CD4-positive, CD25-positive, alpha-beta regulatory T cell (primary cell): ENCODE data around the gene ZNF662. TPM values are rescaled to one million over a fixed set of nuclear protein-coding genes. Genes with fewer than 3 reads are reported as not detected.

Experiments
- ATAC-seq, 2 donors: fragments of 150-1000 bp; cut with Tn5 transposase; one replicate each; pipeline ENCODE4 v1.10.0; 2021; ENCODE audit warnings: low read depth in 2 of 2, moderate number of reproducible peaks in 2 of 2, moderate library complexity in 1 of 2
- DNase-seq, 3 donors: peaks; one replicate each; pipeline versions ENCODE4 v3.0.0 to v3.0.0-alpha.2; 2012 to 2022; ENCODE audit warnings: mixed read lengths in 1 of 3
- H3K27ac ChIP-seq: one replicate; pipeline ENCODE4 v1.7.0; 2013; ENCODE audit warnings: mild to moderate bottlenecking, low read length; ENCODE audit not compliant: insufficient read depth, poor library complexity, severe bottlenecking
- H3K27me3 ChIP-seq: one replicate; pipeline ENCODE4 v1.7.0; 2013; ENCODE audit warnings: low read length; ENCODE audit not compliant: control insufficient read depth, insufficient read depth
- H3K36me3 ChIP-seq: one replicate; pipeline ENCODE4 v1.7.0; 2013; ENCODE audit warnings: mild to moderate bottlenecking, low read length, moderate library complexity; ENCODE audit not compliant: control insufficient read depth, insufficient read depth
- H3K4me1 ChIP-seq: 2 replicates; pipeline ENCODE4 v1.7.0; 2013; ENCODE audit warnings: mild to moderate bottlenecking, low read length; ENCODE audit not compliant: insufficient read depth, control insufficient read depth, poor library complexity, severe bottlenecking
- H3K4me3 ChIP-seq: one replicate; pipeline ENCODE4 v1.7.0; 2013; ENCODE audit warnings: low read depth, mild to moderate bottlenecking, low read length, moderate library complexity
- H3K9me3 ChIP-seq, 2 experiments: 1 replicate in 1 of 2; 2 replicates in 1 of 2; pipeline ENCODE4 v1.7.0; 2013; ENCODE audit warnings: low read length in 2 of 2, mild to moderate bottlenecking in 1 of 2, moderate library complexity in 1 of 2; ENCODE audit not compliant: control insufficient read depth in 2 of 2
- H3K27ac Mint-ChIP-seq, 3 donors: one replicate each; pipeline ENCODE4 v1.8.0; 2020 to 2022; ENCODE audit warnings: mild to moderate bottlenecking in 3 of 3, mixed read lengths in 3 of 3, moderate library complexity in 2 of 3
- H3K27me3 Mint-ChIP-seq: one replicate; pipeline ENCODE4 v1.8.0; 2022; ENCODE audit warnings: mild to moderate bottlenecking, mixed read lengths
- H3K36me3 Mint-ChIP-seq: one replicate; pipeline ENCODE4 v1.8.0; 2020; ENCODE audit warnings: mixed read lengths
- H3K4me1 Mint-ChIP-seq, 4 donors: one replicate each; pipeline ENCODE4 v1.8.0; 2020 to 2022; ENCODE audit warnings: mixed read lengths in 4 of 4, mild to moderate bottlenecking in 1 of 4
- H3K4me3 Mint-ChIP-seq, 4 donors: one replicate each; pipeline ENCODE4 v1.8.0; 2020 to 2022; ENCODE audit warnings: mild to moderate bottlenecking in 4 of 4, mixed read lengths in 4 of 4, moderate library complexity in 3 of 4
- H3K9me3 Mint-ChIP-seq, 7 donors: one replicate each; pipeline ENCODE4 v1.8.0; 2020 to 2022; ENCODE audit warnings: mixed read lengths in 7 of 7, mild to moderate bottlenecking in 3 of 7, moderate library complexity in 2 of 7
- polyA plus RNA-seq, 4 donors: library from polyadenylated mRNA; unstranded; fragments of 300-500 nt; fragmentation: Illumina TruSeq; gene quantifications; one replicate each; pipeline ENCODE4 v1.2.3, GENCODE V29; 2021
- total RNA-seq: library from RNA; stranded (reverse); gene quantifications from one replicate; pipeline ENCODE4 v1.2.3, GENCODE V29; 2022

Gene ZNF662
- total and polyA plus RNA-seq, 5 donors from 2014 or later: 0.41 to 1.3 (median 0.72) TPM

DNA sequence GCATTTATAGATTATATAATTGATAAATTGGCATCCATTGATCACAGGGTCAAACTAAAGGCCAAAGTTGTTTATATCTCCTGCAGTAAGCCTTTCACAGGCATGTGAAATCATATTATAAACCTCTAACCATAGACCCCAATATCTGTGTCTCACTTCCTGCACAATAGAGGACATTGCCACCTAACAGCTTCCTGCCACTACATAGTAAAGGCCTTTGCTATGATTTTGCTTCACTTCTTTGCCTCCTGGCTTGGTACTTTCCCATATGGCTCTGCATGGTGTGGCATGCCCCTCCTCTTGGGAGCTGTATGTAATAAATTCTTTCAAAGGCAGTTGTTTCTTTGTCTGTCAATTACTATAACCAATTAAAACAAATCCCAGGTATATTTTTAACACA is 20.4 kb downstream of the ZNF662 start:
- peaks cover 3% of the 10 kb centered on the region for H3K36me3 Mint-ChIP-seq
- H3K27me3 Mint-ChIP-seq: no peaks in the 10 kb centered on the region
- no peaks in the 10 kb centered on the region for H3K4me1 ChIP-seq
- peaks cover 5 to 15% (median 9%) of the 10 kb centered on the region in 4 donors for H3K4me1 Mint-ChIP-seq
- no peak overlapping the region for H3K4me3 Mint-ChIP-seq
- H3K27ac ChIP-seq: no peak overlapping the region
- no peak overlapping the region for H3K4me3 ChIP-seq
- peaks cover 0 to 8% (median 6%) of the 10 kb centered on the region in 7 donors for H3K9me3 Mint-ChIP-seq
- peaks cover 0 to 3% of the 10 kb centered on the region in 2 experiments for H3K9me3 ChIP-seq
- DNase-seq: no peak
- peak overlapping the region in 2 of 3 donors; percentile 20 to 42 for H3K27ac Mint-ChIP-seq
- no peaks in the 10 kb centered on the region for H3K27me3 ChIP-seq
- H3K36me3 ChIP-seq: no peaks in the 10 kb centered on the region
- peak; percentile 37 to 50 for ATAC-seq

DNA sequence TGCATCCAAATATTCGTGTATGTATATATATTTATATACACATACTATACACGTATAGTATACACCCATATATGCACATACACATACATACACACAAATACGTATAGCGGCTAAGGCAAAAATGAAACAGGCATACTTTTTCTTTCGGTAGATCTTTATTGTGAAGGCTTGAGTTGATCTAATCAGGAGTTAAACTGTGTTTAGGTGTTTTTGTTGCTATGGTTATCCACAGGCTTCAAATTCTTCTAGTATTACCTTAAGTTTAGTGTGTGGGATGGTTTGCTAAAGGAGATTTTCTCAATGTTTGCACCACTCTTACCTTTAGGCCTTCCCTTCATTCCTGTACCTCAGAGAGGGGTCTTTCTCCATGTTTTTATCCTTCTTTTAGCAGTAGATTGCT is 28.2 kb downstream of the ZNF662 start:
- Mint-ChIP-seq H3K4me3 (no peak overlapping the region), H3K4me1 (peaks cover 6 to 36% (median 25%) of the 10 kb centered on the region in 4 donors), H3K27me3 (peaks cover 12% of the 10 kb centered on the region), H3K9me3 (peaks cover 0 to 3% (median 0%) of the 10 kb centered on the region in 7 donors), H3K36me3 (peaks cover 3% of the 10 kb centered on the region), H3K27ac (no peak overlapping the region)
- Histone ChIP-seq H3K9me3 (no peaks in the 10 kb centered on the region), H3K4me1 (peaks cover 15% of the 10 kb centered on the region), H3K4me3 (no peak overlapping the region), H3K36me3 (no peaks in the 10 kb centered on the region), H3K27ac (no peak overlapping the region), H3K27me3 (no peaks in the 10 kb centered on the region)
- DNase-seq (no peak), ATAC-seq (no peak)

- ATAC-seq (no peak), DNase-seq (no peak)
- peaks cover 15% of the 10 kb centered on the region for H3K4me1 ChIP-seq
- Mint-ChIP-seq H3K36me3 (peaks cover 3% of the 10 kb centered on the region), H3K4me3 (peak overlapping the region in 1 of 4 donors; percentile 60), H3K4me1 (peaks cover 6 to 36% (median 25%) of the 10 kb centered on the region in 4 donors), H3K27me3 (peaks cover 12% of the 10 kb centered on the region), H3K9me3 (peaks cover 0 to 3% (median 0%) of the 10 kb centered on the region in 7 donors), H3K27ac (peak overlapping the region in 2 of 3 donors; percentile 21 to 43)
- no peaks in the 10 kb centered on the region for H3K27me3 ChIP-seq
- H3K4me3 ChIP-seq: no peak overlapping the region
- H3K9me3 ChIP-seq: no peaks in the 10 kb centered on the region
- no peaks in the 10 kb centered on the region for H3K36me3 ChIP-seq
- no peak overlapping the region for H3K27ac ChIP-seq
These were observed 29.0 kb downstream of the ZNF662 start for GRCh38 chr3:42934910-42935309.

- Mint-ChIP-seq H3K4me1 (peaks cover 6 to 36% (median 25%) of the 10 kb centered on the region in 4 donors), H3K27me3 (peaks cover 12% of the 10 kb centered on the region), H3K9me3 (peaks cover 0 to 3% (median 0%) of the 10 kb centered on the region in 7 donors), H3K4me3 (peak overlapping the region in 3 of 4 donors; percentile 1 to 72 (median 7)), H3K27ac (peak overlapping the region; percentile 4 to 43 (median 21)), H3K36me3 (peaks cover 3% of the 10 kb centered on the region)
- peak in 2 of 3 donors; percentile 26 to 73 for DNase-seq
- Histone ChIP-seq H3K27me3 (no peaks in the 10 kb centered on the region), H3K27ac (no peak overlapping the region), H3K4me1 (peaks cover 15% of the 10 kb centered on the region), H3K36me3 (no peaks in the 10 kb centered on the region), H3K4me3 (peak overlapping the region; percentile 61), H3K9me3 (no peaks in the 10 kb centered on the region)
- peak; percentile 68 to 84 for ATAC-seq
These were observed 29.5 kb downstream of the ZNF662 start for GRCh38 chr3:42935472-42935871.

DNA sequence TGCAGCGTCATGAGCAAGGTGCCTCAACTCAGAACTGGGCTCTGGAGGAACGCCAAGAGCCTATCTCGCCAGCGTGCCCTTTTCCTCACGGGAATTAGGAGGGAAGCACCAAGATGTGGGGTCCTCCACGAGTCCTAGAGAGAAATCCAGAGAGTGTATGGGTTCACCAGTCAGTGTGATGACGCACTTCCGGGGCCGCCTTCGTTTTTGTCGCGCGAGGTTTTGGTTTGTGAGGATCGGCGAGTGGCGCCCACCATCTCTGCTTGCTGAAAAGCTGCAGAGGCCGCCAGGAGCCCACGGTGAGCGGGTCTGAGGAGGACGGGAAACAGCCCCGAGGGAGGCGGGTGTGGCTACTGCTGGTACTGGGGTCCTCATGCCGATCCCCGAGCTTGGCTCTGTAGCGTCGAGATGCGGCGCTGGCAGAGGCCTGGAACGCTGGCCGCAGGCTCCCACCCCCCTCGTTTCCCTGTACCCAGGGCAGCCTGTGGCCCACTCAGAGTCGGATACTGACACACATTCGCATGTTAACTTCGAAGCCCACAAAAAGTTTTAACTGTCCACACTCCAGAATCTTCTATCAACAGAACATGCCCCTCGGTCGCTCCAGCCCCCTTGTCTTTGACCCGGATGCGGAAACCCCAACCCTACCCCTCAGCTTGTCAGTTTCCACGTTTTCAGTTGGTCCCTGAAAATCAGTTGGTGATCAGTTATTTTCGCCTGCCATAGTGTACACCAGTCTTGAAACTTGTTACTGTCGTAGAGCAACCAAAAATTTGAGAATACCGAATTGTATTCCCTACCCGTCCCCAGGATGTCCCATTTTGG is 30.4 kb downstream of the ZNF662 start:
- Mint-ChIP-seq H3K9me3 (peaks cover 0 to 3% (median 0%) of the 10 kb centered on the region in 7 donors), H3K27ac (peak overlapping the region; percentile 21 to 69 (median 50)), H3K4me1 (peaks cover 6 to 36% (median 24%) of the 10 kb centered on the region in 4 donors), H3K36me3 (no peaks in the 10 kb centered on the region), H3K27me3 (peaks cover 12% of the 10 kb centered on the region), H3K4me3 (peak overlapping the region in 2 of 4 donors; percentile 17 to 44)
- Histone ChIP-seq H3K27ac (no peak overlapping the region), H3K9me3 (no peaks in the 10 kb centered on the region), H3K4me1 (peaks cover 15% of the 10 kb centered on the region), H3K4me3 (no peak overlapping the region), H3K36me3 (no peaks in the 10 kb centered on the region), H3K27me3 (no peaks in the 10 kb centered on the region)
- DNase-seq: no peak
- no peak for ATAC-seq

DNA sequence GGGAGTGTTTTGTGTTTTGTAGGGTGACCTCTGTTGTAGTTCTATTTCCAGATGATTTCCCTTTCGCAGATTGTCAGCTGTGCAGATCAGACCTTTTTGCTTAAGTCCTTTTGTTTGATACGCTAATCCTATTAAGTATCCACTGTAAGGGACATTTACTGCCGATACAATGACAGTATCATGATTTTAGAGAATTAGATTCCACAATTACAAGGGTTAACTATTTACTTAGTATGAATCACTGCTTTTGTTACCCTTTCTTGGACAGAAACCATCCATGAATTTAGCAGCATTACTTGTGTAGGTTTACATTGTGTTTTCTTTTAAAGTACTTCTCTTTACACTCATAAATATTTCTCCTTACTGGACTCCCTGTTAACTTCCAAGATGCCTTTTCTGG is 31.4 kb downstream of the ZNF662 start:
- H3K9me3 Mint-ChIP-seq: peaks cover 0 to 3% (median 0%) of the 10 kb centered on the region in 7 donors
- DNase-seq: no peak
- no peak for ATAC-seq
- H3K36me3 ChIP-seq: no peaks in the 10 kb centered on the region
- peaks cover 12% of the 10 kb centered on the region for H3K27me3 Mint-ChIP-seq
- H3K27ac ChIP-seq: no peak overlapping the region
- no peaks in the 10 kb centered on the region for H3K36me3 Mint-ChIP-seq
- H3K27ac Mint-ChIP-seq: peak overlapping the region in 2 of 3 donors; percentile 22 to 50
- H3K4me1 Mint-ChIP-seq: peaks cover 6 to 36% (median 24%) of the 10 kb centered on the region in 4 donors
- no peak overlapping the region for H3K4me3 ChIP-seq
- H3K27me3 ChIP-seq: no peaks in the 10 kb centered on the region
- no peaks in the 10 kb centered on the region for H3K9me3 ChIP-seq
- no peak overlapping the region for H3K4me3 Mint-ChIP-seq
- peaks cover 15% of the 10 kb centered on the region for H3K4me1 ChIP-seq

DNA sequence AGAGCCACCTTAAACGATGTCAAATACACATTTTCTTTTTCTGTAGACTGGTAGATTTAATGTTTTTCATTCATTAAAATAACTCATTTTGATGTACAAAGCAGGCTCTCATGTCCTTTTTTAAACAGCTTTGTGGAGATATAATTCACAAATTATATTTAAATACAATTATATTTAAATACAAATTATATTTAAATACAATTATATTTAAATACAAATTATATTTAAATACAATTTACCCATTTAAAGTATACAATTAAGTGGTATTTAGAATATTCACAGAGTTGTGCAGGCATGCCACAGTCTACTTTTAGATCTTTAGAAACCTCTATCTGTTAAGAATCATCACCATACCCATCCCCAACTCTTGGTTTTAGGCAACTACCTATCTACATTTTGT is 36.8 kb downstream of the ZNF662 start:
- Histone ChIP-seq H3K9me3 (no peaks in the 10 kb centered on the region), H3K36me3 (no peaks in the 10 kb centered on the region), H3K4me1 (no peaks in the 10 kb centered on the region), H3K27me3 (peaks cover 2% of the 10 kb centered on the region), H3K4me3 (no peak overlapping the region), H3K27ac (no peak overlapping the region)
- Mint-ChIP-seq H3K36me3 (no peaks in the 10 kb centered on the region), H3K27me3 (peaks cover 5% of the 10 kb centered on the region), H3K4me3 (no peak overlapping the region), H3K4me1 (peaks cover 0 to 5% (median 2%) of the 10 kb centered on the region in 4 donors), H3K9me3 (peaks cover 0 to 2% (median 0%) of the 10 kb centered on the region in 7 donors), H3K27ac (no peak overlapping the region)
- ATAC-seq: no peak
- DNase-seq: no peak
